ENCODE data around the gene ENPP6.

DNA sequence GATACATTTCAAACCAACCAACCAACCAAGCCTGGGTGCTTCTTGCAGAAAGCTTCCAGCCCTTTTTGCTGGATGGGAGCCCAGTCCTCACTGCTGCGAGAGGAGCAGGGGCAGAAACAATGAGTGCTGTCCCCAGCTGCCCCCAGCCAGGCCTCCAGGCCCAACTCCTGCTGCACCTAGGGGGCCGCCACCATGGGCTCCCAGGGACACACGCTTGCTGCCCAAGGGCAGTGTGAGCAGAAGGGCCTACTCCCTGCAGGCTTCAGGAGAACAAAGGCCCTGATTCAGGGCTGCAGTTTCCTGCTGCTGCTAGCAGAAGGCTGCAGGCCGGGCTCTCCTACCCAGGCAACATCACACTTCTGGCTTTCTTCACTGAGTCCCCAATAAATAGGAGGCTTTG lies 37.7 kb upstream of the ENPP6 start:
- no peak for TF ChIP-seq CTCF (IDR thresholded peaks at IDR 0.05)
- TF ChIP-seq POLR2A (IDR thresholded peaks at IDR 0.05): no peak

Data from uterus (tissue), 2 donors.